AG09319 (cell line): ENCODE results near the gene ALKBH5.

ENCODE experiments used
- DNase-seq: peaks from one replicate; pipeline ENCODE4 v3.0.0-alpha.2; 2010; ENCODE audit warnings: low read depth; ENCODE audit errors: extremely low read depth
- CTCF ChIP-seq: IDR thresholded peaks from 2 replicates; pipeline ENCODE4 v1.5.1; 2011; ENCODE audit warnings: low read depth, mild to moderate bottlenecking, inconsistent platforms, low read length, moderate library complexity

ALKBH5 gene

GRCh38 chr17:18146980-18147379 is 36.6 kb upstream of the ALKBH5 start:
- TF ChIP-seq CTCF, result no peak

DNA sequence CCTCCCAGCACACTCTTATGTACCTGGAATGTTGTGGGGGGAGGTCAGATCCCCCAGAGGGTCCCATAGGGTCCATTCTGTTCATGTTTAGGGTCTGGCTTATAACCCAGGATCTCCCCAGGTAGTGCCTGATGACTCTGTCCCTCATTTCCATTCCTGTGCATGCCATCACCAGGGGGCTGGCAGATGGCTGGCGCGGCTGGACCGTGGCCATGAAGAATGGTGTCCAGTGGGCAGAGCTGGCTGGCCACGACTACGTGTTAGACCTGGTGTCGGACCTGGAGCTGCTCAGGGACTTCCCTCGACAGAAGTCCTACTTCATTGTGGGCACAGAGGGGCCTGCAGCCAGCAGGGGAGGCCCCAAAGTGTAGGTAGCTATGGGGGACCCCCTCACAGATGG is 35.0 kb upstream of the ALKBH5 start:
- no peak for DNase-seq
- TF ChIP-seq CTCF, result no peak

More at GRCh38 chr17:18146980-18147379, 36.6 kb upstream of the ALKBH5 start:
- no peak for DNase-seq

- no peak for DNase-seq
Observed at GRCh38 chr17:18151290-18151689, 32.3 kb upstream of the ALKBH5 start.

DNA sequence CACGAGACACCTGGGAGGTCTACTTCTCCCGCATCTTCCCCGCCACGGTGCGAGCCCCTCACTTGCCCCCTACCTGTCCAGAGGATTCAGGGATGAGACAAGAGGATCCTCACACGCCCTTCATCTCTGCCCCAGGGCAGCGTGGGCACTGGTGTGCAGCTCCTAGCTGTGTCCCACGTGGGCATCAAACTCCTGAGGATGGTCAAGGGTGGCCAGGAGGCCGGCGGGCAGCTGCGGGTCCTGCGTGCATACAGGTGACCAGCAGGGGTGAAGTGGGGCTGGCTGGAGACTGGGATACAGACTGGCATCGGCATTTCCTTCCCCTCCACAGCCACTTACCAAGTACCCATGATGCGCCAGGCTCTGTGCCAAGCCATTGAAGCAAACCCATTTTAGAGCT is 28.4 kb upstream of the ALKBH5 start:
- no peak for TF ChIP-seq CTCF
- no peak for DNase-seq

More at GRCh38 chr17:18151290-18151689, 32.3 kb upstream of the ALKBH5 start:
- TF ChIP-seq CTCF, result no peak

GRCh38 chr17:18156171-18156975 is 27.3 kb upstream of the ALKBH5 start:
- no peak for DNase-seq
- no peak for TF ChIP-seq CTCF

- DNase-seq, result no peak
- no peak for TF ChIP-seq CTCF
Observed at GRCh38 chr17:18156976-18157280, 26.7 kb upstream of the ALKBH5 start.

DNA sequence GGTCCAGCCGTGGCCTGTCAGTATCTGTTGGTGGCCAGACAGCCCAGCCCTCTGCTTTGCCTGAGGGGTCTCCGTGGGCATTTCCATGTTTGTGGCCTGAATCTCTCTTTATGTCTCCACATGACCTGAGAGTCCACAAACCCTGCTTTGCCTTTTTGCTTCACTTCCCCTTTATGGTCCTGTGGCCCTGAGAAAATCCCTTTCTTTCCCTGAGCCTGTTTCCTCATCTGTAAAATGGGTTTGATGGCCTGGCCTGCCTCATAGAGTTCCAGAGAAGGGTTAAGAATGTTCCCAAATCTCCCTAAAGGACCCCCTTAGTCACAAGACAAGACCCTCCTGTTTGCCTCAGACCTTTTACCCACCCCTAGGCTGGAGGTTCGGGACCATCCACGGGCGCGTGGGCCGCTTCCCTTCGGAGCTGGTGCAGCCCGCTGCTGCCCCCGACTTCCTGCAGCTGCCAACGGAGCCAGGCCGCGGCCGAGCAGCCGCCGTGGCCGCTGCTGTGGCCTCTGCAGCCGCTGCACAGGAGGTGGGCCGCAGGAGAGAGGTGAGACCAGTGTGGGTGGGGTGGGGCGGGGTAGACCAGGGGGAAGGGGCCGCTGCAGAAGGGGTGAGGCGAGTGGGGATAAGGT is 26.2 kb upstream of the ALKBH5 start:
- TF ChIP-seq CTCF, result no peak
- no peak for DNase-seq
